IMR-90 (cell line): ENCODE measurements around the gene WWC1. TPM values are rescaled to one million over a fixed set of nuclear protein-coding genes. Genes with fewer than 3 reads are reported as not detected.

Experiments used
- ATAC-seq: fragments of 200-7000 bp; cut with Tn5 transposase; 2 replicates; pipeline ENCODE4 v1.9.1; 2020; ENCODE audit warnings: low read depth, mild to moderate bottlenecking, moderate library complexity
- BruUV-seq: library from RNA; stranded (reverse); fragments of 400-500 nt; replicated peaks from 2 replicates; lab custom pipeline; 2021; lab: Mats Ljungman, UMichigan
- CTCF ChIA-PET: fragments of 300-600 bp; formaldehyde crosslinking; extraction: SDS; loops from one replicate; lab custom pipeline; 2021; ENCODE audit warnings: antibody characterized with exemption; lab: Yijun Ruan, JAX
- POLR2A ChIA-PET: fragments of 300-600 bp; sonication (Branson Sonifier 250); formaldehyde crosslinking; loops from one replicate; lab custom pipeline; 2022; ENCODE audit warnings: antibody characterized with exemption; ENCODE audit not compliant: unreplicated experiment; lab: Charles Lee
- DNase-seq: peaks from one replicate; pipeline ENCODE4 v3.0.0; 2013
- H2AFZ ChIP-seq: replicated peaks from 2 replicates; pipeline ENCODE3; 2013; ENCODE audit warnings: low read length, mild to moderate bottlenecking; ENCODE audit not compliant: poor library complexity
- H2AK5ac ChIP-seq: 2 replicates; pipeline ENCODE4 v1.6.1; 2013; ENCODE audit warnings: low read depth, low read length, inconsistent platforms
- H2AK9ac ChIP-seq: replicated peaks from 2 replicates; pipeline ENCODE3; 2013; ENCODE audit warnings: mild to moderate bottlenecking, low read depth, low read length, moderate library complexity; ENCODE audit not compliant: poor library complexity
- H2BK120ac ChIP-seq: 2 replicates; pipeline ENCODE4 v1.6.1; 2013; ENCODE audit warnings: low read depth, low read length, inconsistent platforms
- H2BK15ac ChIP-seq: 3 replicates; pipeline ENCODE4 v1.6.1; 2013; ENCODE audit warnings: low read depth, low read length, inconsistent platforms
- H2BK20ac ChIP-seq: 2 replicates; pipeline ENCODE4 v1.6.1; 2013; ENCODE audit warnings: low read depth, mild to moderate bottlenecking, inconsistent platforms, low read length, moderate library complexity
- H2BK5ac ChIP-seq: 2 replicates; pipeline ENCODE4 v1.6.1; 2013; ENCODE audit warnings: mild to moderate bottlenecking, low read depth, low read length, inconsistent platforms; ENCODE audit not compliant: poor library complexity, severe bottlenecking
- H3K14ac ChIP-seq: replicated peaks from 2 replicates; pipeline ENCODE4 v1.6.1; 2013; ENCODE audit warnings: low read depth, low read length, inconsistent platforms
- H3K18ac ChIP-seq: 2 replicates; pipeline ENCODE4 v1.6.1; 2013; ENCODE audit warnings: low read depth, low read length, control low read depth
- H3K23ac ChIP-seq: 2 replicates; pipeline ENCODE4 v1.6.1; 2013; ENCODE audit warnings: low read depth, low read length, inconsistent platforms
- H3K27ac ChIP-seq: 2 replicates; pipeline ENCODE4 v1.5.1; 2013; ENCODE audit warnings: mild to moderate bottlenecking, control low read depth, low read length; ENCODE audit not compliant: insufficient read depth
- H3K27me3 ChIP-seq: 2 replicates; pipeline ENCODE4 v1.6.1; 2013; ENCODE audit warnings: low read length; ENCODE audit not compliant: control insufficient read depth, insufficient read depth
- H3K36me3 ChIP-seq: 2 replicates; pipeline ENCODE4 v1.6.1; 2013; ENCODE audit warnings: low read length, mixed read lengths; ENCODE audit not compliant: control insufficient read depth, insufficient read depth
- H3K4ac ChIP-seq: 2 replicates; pipeline ENCODE4 v1.6.1; 2013; ENCODE audit warnings: low read depth, low read length, inconsistent platforms
- H3K4me1 ChIP-seq: 2 replicates; pipeline ENCODE4 v1.6.1; 2013; ENCODE audit warnings: low read length, mixed read lengths; ENCODE audit not compliant: control insufficient read depth, insufficient read depth
- H3K4me2 ChIP-seq: 2 replicates; pipeline ENCODE4 v1.6.1; 2013; ENCODE audit warnings: low read depth, mild to moderate bottlenecking, control low read depth, low read length, moderate library complexity
- H3K4me3 ChIP-seq: 2 replicates; pipeline ENCODE4 v1.5.1; 2013; ENCODE audit warnings: low read depth, mild to moderate bottlenecking, control low read depth, low read length, moderate library complexity; ENCODE audit not compliant: insufficient read depth
- H3K56ac ChIP-seq: 2 replicates; pipeline ENCODE4 v1.6.1; 2013; ENCODE audit warnings: low read length, inconsistent platforms; ENCODE audit not compliant: insufficient read depth; ENCODE audit errors: extremely low read depth
- H3K79me1 ChIP-seq, 2 experiments: 2 replicates each; pipeline ENCODE4 v1.6.1; 2013; ENCODE audit warnings: low read length in 2 of 2, inconsistent platforms in 1 of 2, low read depth in 1 of 2
- H3K9ac ChIP-seq: 2 replicates; pipeline ENCODE4 v1.6.1; 2013; ENCODE audit warnings: low read depth, low read length, control low read depth
- H3K9me1 ChIP-seq: 2 replicates; pipeline ENCODE4 v1.6.1; 2013; ENCODE audit warnings: low read length, inconsistent platforms; ENCODE audit not compliant: insufficient read depth
- H3K9me3 ChIP-seq: 2 replicates; pipeline ENCODE4 v1.6.1; 2013; ENCODE audit warnings: low read length; ENCODE audit not compliant: control insufficient read depth, insufficient read depth
- H4K20me1 ChIP-seq: 2 replicates; pipeline ENCODE4 v1.6.1; 2013; ENCODE audit warnings: low read length, inconsistent platforms; ENCODE audit not compliant: insufficient read depth
- H4K5ac ChIP-seq: 2 replicates; pipeline ENCODE4 v1.6.1; 2013; ENCODE audit warnings: mild to moderate bottlenecking, low read depth, low read length, control low read depth
- H4K8ac ChIP-seq, 2 experiments: 2 replicates each; pipeline ENCODE4 v1.6.1; 2013; ENCODE audit warnings: low read depth in 2 of 2, low read length in 2 of 2, control low read depth in 1 of 2, inconsistent platforms in 1 of 2
- H4K91ac ChIP-seq: 2 replicates; pipeline ENCODE4 v1.6.1; 2013; ENCODE audit warnings: low read depth, low read length, inconsistent platforms; ENCODE audit not compliant: insufficient read depth
- WGBS, 2 experiments: methylation state at CpG; one replicate each; pipeline versions ENCODE4 v1.1.5 to v1.1.7; 2013; ENCODE audit warnings: missing lambda C conversion rate in 2 of 2; ENCODE audit not compliant: insufficient read length in 1 of 2; ENCODE audit errors: extremely low coverage in 2 of 2; 5-methylcytosine and 5-hydroxymethylcytosine counted together
- dilution Hi-C: fragments of 300-500 bp; cut with HindIII; formaldehyde crosslinking; loops from one replicate; pipeline ENCODE4 v1.14.3; 2018; ENCODE audit warnings: low sequenced_read_pairs; ENCODE audit not compliant: unreplicated experiment
- in situ Hi-C: fragments of 300-500 bp; cut with MboI; formaldehyde crosslinking; loops from 3 replicates; pipeline ENCODE4 v1.14.3; 2019; ENCODE audit warnings: low sequenced_read_pairs, inconsistent platforms, mixed read lengths
- intact Hi-C: fragments of 100-400 bp; cut with micrococcal nuclease; formaldehyde crosslinking; loops from 2 replicates; pipeline ENCODE4 v1.10.0; 2022
- polyA plus RNA-seq, 3 experiments: library from polyadenylated mRNA; depleted of rRNA; stranded (reverse); fragments of >200 nt; gene quantifications; 2 replicates each; pipeline ENCODE4 v1.2.3, GENCODE V29; 2012; ENCODE audit warnings: low replicate concordance in 1 of 3
- total RNA-seq: library from RNA; depleted of rRNA; stranded (reverse); fragments of >200 nt; gene quantifications from 2 replicates; pipeline ENCODE4 v1.2.3, GENCODE V29; 2012
- TF ChIP-seq, protein P1 (sequence below): conservative IDR thresholded peaks from 2 replicates; pipeline ENCODE4 v1.5.1; 2012; ENCODE audit warnings: mild to moderate bottlenecking, low read depth, low read length, improper control_type of control experiment

Gene WWC1
- total and polyA plus RNA-seq, 2 of the 4 experiments (the other 2 are of a cell fraction) = 9.1 to 10.3 TPM

- H3K4me1 ChIP-seq = no peaks in the 10 kb centered on the region
- H4K91ac ChIP-seq = no peak overlapping the region
- no peak overlapping the region for H2BK20ac ChIP-seq
- TF ChIP-seq, protein P1, sequence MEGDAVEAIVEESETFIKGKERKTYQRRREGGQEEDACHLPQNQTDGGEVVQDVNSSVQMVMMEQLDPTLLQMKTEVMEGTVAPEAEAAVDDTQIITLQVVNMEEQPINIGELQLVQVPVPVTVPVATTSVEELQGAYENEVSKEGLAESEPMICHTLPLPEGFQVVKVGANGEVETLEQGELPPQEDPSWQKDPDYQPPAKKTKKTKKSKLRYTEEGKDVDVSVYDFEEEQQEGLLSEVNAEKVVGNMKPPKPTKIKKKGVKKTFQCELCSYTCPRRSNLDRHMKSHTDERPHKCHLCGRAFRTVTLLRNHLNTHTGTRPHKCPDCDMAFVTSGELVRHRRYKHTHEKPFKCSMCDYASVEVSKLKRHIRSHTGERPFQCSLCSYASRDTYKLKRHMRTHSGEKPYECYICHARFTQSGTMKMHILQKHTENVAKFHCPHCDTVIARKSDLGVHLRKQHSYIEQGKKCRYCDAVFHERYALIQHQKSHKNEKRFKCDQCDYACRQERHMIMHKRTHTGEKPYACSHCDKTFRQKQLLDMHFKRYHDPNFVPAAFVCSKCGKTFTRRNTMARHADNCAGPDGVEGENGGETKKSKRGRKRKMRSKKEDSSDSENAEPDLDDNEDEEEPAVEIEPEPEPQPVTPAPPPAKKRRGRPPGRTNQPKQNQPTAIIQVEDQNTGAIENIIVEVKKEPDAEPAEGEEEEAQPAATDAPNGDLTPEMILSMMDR = no peak
- intact Hi-C loops = no loop called here
- no peak overlapping the region for H3K56ac ChIP-seq
- no peak overlapping the region for H2BK120ac ChIP-seq
- no peak overlapping the region for H3K9ac ChIP-seq
- no peak overlapping the region for H3K14ac ChIP-seq
- ChIA-PET POLR2A (no interaction called here), CTCF (interaction anchor here (0.6 to 1.5 kb wide), 2 partner anchors 9 to 134 kb away, joined by 3 read pairs; no protein-coding TSS in a partner anchor)
- H3K4ac ChIP-seq = no peak overlapping the region
- no peak for DNase-seq
- no peaks in the 10 kb centered on the region for H3K79me1 ChIP-seq
- in situ Hi-C loops = no loop called here
- H3K9me3 ChIP-seq = no peaks in the 10 kb centered on the region
- dilution Hi-C loops = no loop called here
- H2AK5ac ChIP-seq = no peak overlapping the region
- no peaks in the 10 kb centered on the region for H4K20me1 ChIP-seq
- no TSS peak for BruUV-seq
- no peak overlapping the region for H4K8ac ChIP-seq
- no peak for ATAC-seq
- H3K27me3 ChIP-seq = no peaks in the 10 kb centered on the region
- no peak overlapping the region for H3K23ac ChIP-seq
- H2AK9ac ChIP-seq = no peak overlapping the region
- H3K4me2 ChIP-seq = no peak overlapping the region
- no peak overlapping the region for H2BK15ac ChIP-seq
- no peaks in the 10 kb centered on the region; the same call in 1 of the 2 replicates for H3K9me1 ChIP-seq
- H4K5ac ChIP-seq = no peak overlapping the region
- H3K4me3 ChIP-seq = no peak overlapping the region
- H2BK5ac ChIP-seq = no peak overlapping the region
- peaks cover 13% of the 10 kb centered on the region for H3K36me3 ChIP-seq
- no peak overlapping the region for H3K18ac ChIP-seq
- H3K27ac ChIP-seq = no peak overlapping the region
- no peak overlapping the region for H2AFZ ChIP-seq
- no CpG with 5 or more reads among the region's 2 CpGs for WGBS, 2 experiments
Observed at GRCh38 chr5:168463081-168463480, 171.6 kb downstream of the WWC1 start.
